ENCODE results near the gene HELLS. TPM values are rescaled to one million over a fixed set of nuclear protein-coding genes. Genes with fewer than 3 reads are reported as not detected.

The HELLS gene
- total and polyA plus RNA-seq, 2 of the 8 experiments (the other 6 are each of a cell fraction or from before 2014, with no cell fraction given) = 147 to 371 TPM

DNA sequence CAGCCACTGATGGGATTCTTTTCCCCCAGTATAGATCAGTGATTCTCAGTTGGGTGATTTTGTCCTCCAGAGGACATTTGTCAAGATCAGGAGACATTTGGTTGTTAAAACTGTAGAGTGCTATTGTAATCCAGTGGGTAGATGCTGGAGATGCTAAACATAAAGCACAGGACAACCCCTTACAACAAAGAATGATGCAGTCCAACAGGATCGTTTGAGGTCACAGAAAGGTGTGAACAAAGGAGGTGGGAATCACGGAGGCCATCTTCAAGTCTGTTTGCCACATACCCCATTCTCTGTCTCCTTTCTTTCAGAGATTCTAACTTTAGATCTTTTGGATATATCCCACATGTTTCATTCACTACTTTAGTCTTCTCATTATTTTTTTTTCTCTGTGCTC is 69.0 kb downstream of the HELLS start:
- Histone ChIP-seq H3K4ac (replicated peaks; ENCODE audit: insufficient read length, low read depth, low read length) (no peak overlapping the region), H3K36me3 (ENCODE audit: control insufficient read depth in 2 of 4, insufficient read depth in 4 of 4, low read length in 3 of 4) (peaks cover 0 to 45% (median 17%) of the 10 kb centered on the region in 4 experiments), H2AK5ac (ENCODE audit: low read depth, low read length) (no peak overlapping the region), H3K23me2 (ENCODE audit: low read depth, low read length) (no peaks in the 10 kb centered on the region), H2AFZ (ENCODE audit: low read length) (no peak overlapping the region), H4K20me1 (replicated peaks in 1 of 2; ENCODE audit: control insufficient read depth in 1 of 2, insufficient read depth in 2 of 2, low read length in 2 of 2) (no peaks in the 10 kb centered on the region), H3K23ac (ENCODE audit: insufficient read length) (no peak overlapping the region), H3K4me3 (ENCODE audit: extremely low read depth in 1 of 4, insufficient read depth in 2 of 4, low read depth in 3 of 4, low read length in 4 of 4) (no peak overlapping the region), H3K9me3 (ENCODE audit: insufficient read depth in 2 of 2, low read depth in 1 of 2, low read length in 1 of 2) (no peaks in the 10 kb centered on the region), H3K79me1 (ENCODE audit: low read depth, low read length) (no peaks in the 10 kb centered on the region), H3K4me2 (ENCODE audit: insufficient read depth in 1 of 2, low read depth in 2 of 2, low read length in 2 of 2) (no peak overlapping the region), H2BK120ac (replicated peaks; ENCODE audit: low read depth, low read length) (no peak overlapping the region), H3K27ac (ENCODE audit: low read depth, low read length) (no peak overlapping the region), H3K56ac (replicated peaks; ENCODE audit: insufficient read length, low read depth, low read length) (no peak overlapping the region), H3K27me3 (replicated peaks in 1 of 4; ENCODE audit: control insufficient read depth in 3 of 4, extremely low read depth in 1 of 4, insufficient read depth in 3 of 4, low read length in 3 of 4) (no peaks in the 10 kb centered on the region), H2BK5ac (ENCODE audit: low read depth, low read length) (no peak overlapping the region), H4K8ac (ENCODE audit: extremely low read depth, insufficient read depth, low read length) (no peak overlapping the region), H3K79me2 (ENCODE audit: control insufficient read depth in 1 of 2, insufficient read depth in 2 of 2, low read length in 2 of 2) (no peaks in the 10 kb centered on the region), H4K5ac (ENCODE audit: insufficient read length, low read depth, low read length) (no peak overlapping the region), H3K14ac (ENCODE audit: insufficient read length) (no peak overlapping the region), H2BK20ac (ENCODE audit: low read length) (no peak overlapping the region), H3K18ac (ENCODE audit: extremely low read depth, low read length) (no peak overlapping the region), H3K4me1 (replicated peaks in 1 of 4; ENCODE audit: control insufficient read depth in 3 of 4, insufficient read depth in 4 of 4, low read length in 3 of 4) (no peaks in the 10 kb centered on the region), H3K9ac (replicated peaks in 1 of 4; ENCODE audit: extremely low read depth in 1 of 4, low read depth in 3 of 4, low read length in 3 of 4) (no peak overlapping the region), H4K91ac (replicated peaks; ENCODE audit: insufficient read length, low read length) (no peak overlapping the region), H2BK15ac (ENCODE audit: low read length) (no peak overlapping the region), H2BK12ac (ENCODE audit: low read depth, low read length) (no peak overlapping the region)
- FAIRE-seq = no peak
- DNase-seq (ENCODE audit: low read depth in 1 of 2, low spot score in 2 of 2) = no peak
- ChIA-PET POLR2A (ENCODE audit: partially characterized antibody) (interaction anchor here (0.9 to 2.6 kb wide), 6 partner anchors 8 to 69 kb away, joined by 3 to 10 read pairs (median 4); partner anchors contain the start of gene HELLS), CTCF (ENCODE audit: partially characterized antibody) (no interaction called here)
- 94% methylated on average over 2 of the region's 2 CpGs; no CpG with 5 or more reads in 1 of the 2 experiments for WGBS, 2 experiments (ENCODE audit: extremely low coverage in 1 of 2, insufficient coverage in 1 of 2, insufficient read length in 1 of 2, insufficient replicate concordance in 2 of 2, low coverage in 1 of 2, low lambda C conversion rate in 2 of 2, missing lambda C conversion rate in 1 of 2)
- no peak for TF ChIP-seq HDAC2 (IDR thresholded peaks at IDR 0.05; ENCODE audit: borderline replicate concordance in 1 of 2, low read depth in 2 of 2, low read length in 2 of 2)
- no peak for TF ChIP-seq EP300 (IDR thresholded peaks at IDR 0.05; ENCODE audit: borderline replicate concordance in 1 of 2, low read depth in 2 of 2, low read length in 2 of 2)
- no peak for TF ChIP-seq NANOG (IDR thresholded peaks at IDR 0.05; ENCODE audit: insufficient read depth, low read depth, low read length, poor library complexity, severe bottlenecking)
- no peak for TF ChIP-seq CHD1 (IDR thresholded peaks at IDR 0.05; ENCODE audit: low read depth, low read length)
- no peak for TF ChIP-seq CEBPB (IDR thresholded peaks at IDR 0.05; ENCODE audit: low read depth, low read length)
- no peak for TF ChIP-seq HDAC6 (IDR thresholded peaks at IDR 0.05; ENCODE audit: low read depth, low read length)
- no peak for TF ChIP-seq KDM1A (IDR thresholded peaks at IDR 0.05; ENCODE audit: borderline replicate concordance, low read length)
- no peak for TF ChIP-seq GTF2F1 (IDR thresholded peaks at IDR 0.05; ENCODE audit: borderline replicate concordance, low read depth, low read length)
- no peak for TF ChIP-seq SUZ12 (IDR thresholded peaks at IDR 0.05; ENCODE audit: low read length)
- TF ChIP-seq POLR2A (IDR thresholded peaks at IDR 0.05; ENCODE audit: control extremely low read depth in 1 of 2, low read depth in 2 of 2, low read length in 2 of 2) = peak; percentile 44 to 51
- peak; percentile 83 for TF ChIP-seq POLR2AphosphoS5 (IDR thresholded peaks at IDR 0.05; ENCODE audit: low read depth, low read length)
- TF ChIP-seq RXRA (IDR thresholded peaks at IDR 0.05; ENCODE audit: insufficient read depth, low read depth, low read length) = no peak
- TF ChIP-seq TCF12 (IDR thresholded peaks at IDR 0.05; ENCODE audit: low read depth, low read length) = no peak

Measured in H1 (cell line).